NCI-H1930 (cell line): ENCODE measurements around the gene ABCA2.
"Not testable (repeated sequence)": the region's sequence is repeated elsewhere in the genome, so short reads cannot be mapped to it uniquely, and the experiment has no call there.

Experiments used
- DNase-seq, 2 experiments: peaks; one replicate each; lab custom pipeline; 2025; lab: John Stamatoyannopoulos, UW

Gene ABCA2

DNA sequence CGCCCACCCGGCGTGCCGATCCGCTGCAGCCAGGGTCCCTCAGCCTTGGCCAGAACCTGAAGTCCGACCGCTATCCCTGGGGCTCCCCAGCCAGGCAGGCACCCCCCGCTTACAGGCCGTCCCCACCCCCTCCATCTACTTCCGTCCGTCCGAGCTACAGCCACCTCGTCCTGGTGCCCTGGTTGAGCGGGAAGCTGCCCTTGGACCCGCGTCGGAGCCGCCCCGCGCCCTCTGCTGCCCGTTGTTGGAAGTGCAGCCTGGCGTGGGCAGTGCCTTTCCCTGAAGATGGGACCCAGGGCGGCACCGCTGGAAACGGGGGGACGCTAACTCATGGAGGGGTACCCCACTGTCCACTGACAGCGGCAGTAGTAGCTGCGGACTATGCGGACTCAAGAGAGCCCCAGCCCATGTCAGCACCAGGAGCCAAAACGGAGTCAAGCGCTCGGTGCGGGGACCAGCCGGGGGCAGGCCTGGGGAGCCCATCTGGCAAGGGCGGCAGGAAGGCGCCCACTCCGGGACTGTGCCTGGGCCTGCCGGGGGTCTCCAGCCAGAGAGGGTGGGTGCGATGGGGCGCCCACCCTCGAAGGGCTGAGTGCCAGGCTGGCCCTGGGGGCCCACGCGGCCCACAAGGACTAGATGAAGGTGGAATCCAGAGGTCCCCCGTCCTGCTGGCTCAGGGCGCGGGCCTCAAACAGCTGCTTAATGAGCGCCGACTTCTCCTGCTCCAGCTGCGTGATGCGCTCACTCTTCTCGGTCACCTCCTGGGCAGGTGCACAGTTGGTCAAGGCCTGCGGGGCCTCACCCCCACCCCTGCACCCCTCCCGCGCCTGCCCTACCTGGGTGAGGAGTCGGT is 36.2 kb upstream of the ABCA2 start:
- DNase-seq = peak in 1 of 2 experiments; percentile 26

- no peak for DNase-seq
These were observed 35.4 kb upstream of the ABCA2 start for GRCh38 chr9:137063311-137064026.

DNA sequence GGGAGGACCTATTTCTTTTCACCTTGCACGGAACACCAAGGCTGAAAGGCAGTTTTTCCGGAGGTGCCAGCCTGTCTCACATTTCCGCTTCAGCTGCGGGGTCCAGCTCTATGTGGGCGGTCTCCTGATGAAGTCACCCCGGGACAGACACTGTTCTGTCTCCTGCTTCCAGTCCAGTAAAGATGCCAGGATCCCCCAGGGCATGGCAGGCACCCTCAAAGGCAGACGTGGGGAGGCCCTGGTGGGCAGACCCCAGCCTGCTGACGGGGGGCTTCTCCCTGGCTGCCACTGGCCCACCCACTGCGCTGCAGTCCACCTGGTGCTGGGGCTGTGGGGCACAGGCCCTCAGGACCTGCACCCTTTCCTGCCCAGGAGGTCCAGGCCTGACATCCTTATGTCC is 34.8 kb upstream of the ABCA2 start:
- DNase-seq = not testable (repeated sequence)

DNA sequence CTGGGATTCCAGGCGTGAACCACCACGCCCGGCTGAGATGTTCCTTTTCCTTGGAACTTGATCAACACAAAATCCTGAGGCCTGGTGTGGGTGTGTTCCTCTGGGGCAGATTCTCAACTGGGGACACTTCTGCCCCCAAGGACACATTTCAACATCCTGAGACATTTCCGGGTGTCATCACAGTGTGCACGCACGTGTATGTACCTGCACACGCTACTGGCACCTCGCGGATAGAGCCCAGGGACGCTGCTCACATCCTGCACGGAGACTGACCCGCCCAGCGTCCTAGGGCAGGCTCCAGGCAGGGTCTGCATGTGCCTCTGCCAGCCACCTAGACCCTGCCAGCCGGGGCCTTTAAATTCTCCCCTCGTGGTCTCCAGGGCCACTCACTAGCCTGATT is 34.3 kb upstream of the ABCA2 start:
- DNase-seq = no peak

DNA sequence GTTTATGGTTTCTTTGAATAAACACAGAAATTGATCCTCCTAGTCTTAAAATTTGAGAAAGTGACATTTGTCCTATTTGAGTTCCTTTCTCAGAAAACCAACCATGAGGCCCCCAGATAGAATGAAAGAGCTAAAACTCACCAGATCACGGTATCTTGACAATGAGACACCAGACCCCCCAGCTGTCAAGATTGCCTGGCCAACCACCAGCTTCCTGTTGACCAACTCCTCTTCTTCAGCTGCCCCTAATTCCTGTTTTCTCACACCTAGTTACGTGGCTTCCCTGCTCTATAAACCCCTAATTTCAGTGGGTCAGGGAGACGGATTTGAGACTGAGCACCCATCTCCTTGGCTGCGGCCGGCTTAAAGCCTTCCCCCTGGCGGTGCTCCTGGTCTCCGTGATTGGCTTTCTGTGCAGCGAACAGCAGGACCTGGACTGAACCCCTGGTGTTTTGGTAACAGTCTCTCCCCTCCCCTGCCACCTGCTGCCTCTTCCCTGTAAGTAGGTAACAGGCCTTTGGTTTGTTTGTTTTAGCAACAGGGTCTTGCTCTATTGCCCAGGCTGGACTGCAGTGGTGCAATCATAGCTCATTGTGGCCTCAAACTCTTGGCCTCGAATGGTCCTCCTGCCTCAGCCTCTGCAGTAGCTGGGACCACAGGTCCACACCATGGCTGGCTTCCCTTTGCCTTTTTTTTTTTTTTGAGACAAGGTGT is 30.6 kb upstream of the ABCA2 start:
- no peak for DNase-seq

GRCh38 chr9:137057545-137057944 is 29.5 kb upstream of the ABCA2 start:
- DNase-seq = no peak

DNA sequence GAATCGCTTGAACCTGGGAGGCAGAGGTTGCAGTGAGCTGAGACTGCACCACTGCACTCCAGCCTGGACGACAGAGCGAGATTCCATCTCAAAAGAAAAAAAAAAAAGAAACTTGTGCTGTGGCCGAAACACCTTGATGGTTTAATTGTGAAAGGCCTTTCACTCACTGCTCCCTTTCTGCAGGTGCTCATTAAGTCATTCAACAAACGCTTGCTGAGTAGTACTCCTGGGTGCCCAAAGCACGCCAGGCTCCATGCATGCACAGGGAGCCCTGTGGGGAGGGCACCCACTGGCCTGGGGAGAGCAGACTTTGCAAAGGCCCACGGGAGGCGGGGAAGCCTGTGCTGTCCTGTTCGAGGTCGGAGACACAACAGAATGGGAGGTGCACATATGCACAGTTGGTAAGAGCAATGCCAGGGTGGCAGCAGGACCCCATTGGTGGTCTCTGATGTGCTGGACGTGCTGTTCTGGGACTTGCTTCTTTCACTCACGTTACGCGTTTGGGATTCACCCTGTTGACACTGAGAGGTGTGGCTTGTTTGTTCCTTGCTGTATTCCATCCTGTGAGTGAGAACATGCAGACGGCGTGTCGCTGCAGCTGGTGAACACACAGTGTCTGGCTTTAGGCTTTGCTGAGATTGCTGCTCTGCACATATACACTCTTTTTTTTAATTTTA is 28.8 kb upstream of the ABCA2 start:
- no peak for DNase-seq

- no peak for DNase-seq
These were observed 27.6 kb upstream of the ABCA2 start for GRCh38 chr9:137055385-137056364.

DNA sequence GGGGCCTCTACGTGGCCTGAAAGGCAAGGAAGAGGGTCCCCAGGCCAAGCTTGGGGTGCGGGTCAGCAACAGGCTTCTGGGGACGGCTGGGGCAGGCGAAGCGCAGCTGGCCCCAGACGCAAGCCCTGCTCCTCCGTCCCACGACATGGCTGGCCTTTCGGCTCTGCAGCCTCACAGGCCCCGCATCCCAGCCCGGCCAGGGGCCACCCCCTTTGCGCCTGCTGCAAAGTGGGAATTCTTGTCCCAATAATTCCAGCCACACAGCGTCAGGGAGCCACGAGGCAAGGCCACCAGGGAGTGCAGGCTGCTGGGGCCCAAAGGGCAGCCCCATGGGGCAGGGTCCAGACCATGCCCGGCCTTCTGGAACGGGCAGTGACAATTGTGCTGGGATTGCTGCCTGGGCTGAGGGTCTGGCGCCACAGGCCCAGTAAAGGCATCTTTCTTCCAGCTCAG is 26.9 kb upstream of the ABCA2 start:
- no peak for DNase-seq

DNA sequence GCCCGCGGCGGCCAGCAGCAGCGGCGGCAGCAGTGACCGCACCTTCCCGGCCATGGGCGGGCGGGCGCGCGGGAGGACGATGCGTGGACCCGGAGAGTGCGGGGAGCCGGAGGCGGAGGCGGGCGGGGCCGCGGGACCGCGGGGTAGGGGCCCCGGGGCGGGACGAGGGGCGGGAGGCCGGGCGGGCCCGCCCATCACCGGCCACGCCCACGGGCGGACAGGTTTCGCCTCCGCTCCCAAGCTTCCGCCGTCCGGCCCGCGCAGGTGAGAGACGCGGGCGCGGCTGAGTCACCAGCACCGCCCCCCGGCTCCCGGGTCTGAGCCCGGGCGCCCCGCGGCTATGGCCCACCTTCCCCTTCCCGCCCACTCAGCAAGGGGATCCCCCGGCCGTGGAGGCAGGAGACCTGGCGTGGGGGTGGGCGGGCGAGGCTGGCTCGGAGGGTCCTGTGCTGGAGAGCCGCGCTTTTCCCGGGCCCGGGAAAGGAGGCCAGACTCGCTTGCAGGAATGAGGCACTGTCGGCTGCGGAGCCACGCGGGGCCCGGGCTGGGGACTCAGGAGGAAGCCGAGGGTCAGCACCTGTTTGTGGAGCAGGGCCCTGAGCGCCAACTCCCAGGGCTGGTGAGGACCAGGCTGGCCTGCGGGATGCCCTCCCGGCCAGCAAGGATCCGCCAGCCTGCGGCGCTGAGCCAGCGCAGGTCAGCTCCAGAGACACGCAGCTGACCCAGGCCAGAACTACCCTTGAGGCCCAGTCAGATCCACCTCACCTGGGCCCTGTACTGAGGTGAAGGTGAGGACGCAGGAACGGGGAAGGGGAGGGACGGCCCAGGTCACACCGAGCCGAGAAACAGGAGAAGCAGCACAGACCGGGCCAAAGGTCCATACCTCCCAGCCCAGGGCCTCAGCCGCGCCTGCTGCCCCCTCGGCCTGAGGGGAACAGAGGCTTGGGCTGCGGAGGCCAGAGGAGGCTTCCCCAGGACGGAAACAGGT is 26.2 kb upstream of the ABCA2 start, which contains the start of gene ENTPD2:
ENTPD2 (minus strand) TSS at position 118 of the 988 bp plus-strand sequence; CDS start at position 54, 64 bp downstream.
- peak in 1 of 2 experiments; percentile 9 for DNase-seq

GRCh38 chr9:137052998-137053943 is 25.2 kb upstream of the ABCA2 start:
- no peak for DNase-seq

DNA sequence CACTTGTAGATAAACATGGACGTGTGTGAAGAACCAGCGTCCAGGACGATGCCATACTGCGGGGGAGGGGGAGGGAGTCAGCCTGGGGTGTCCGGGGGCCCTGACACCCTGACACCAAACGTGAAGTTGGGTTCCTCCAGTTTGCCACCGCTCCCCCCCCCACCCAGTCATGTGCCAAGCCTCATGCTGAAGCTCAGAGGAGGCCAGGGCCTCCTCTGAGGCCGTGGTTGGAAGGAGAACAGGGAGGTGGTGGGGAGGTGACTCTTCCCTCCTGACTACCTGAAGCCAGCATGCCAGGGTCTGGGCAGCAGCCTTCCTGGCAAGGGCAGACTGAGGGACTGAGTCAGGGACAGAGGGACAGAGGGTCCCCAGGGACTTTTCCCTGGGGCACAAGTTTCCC is 24.3 kb upstream of the ABCA2 start:
- no peak for DNase-seq

DNA sequence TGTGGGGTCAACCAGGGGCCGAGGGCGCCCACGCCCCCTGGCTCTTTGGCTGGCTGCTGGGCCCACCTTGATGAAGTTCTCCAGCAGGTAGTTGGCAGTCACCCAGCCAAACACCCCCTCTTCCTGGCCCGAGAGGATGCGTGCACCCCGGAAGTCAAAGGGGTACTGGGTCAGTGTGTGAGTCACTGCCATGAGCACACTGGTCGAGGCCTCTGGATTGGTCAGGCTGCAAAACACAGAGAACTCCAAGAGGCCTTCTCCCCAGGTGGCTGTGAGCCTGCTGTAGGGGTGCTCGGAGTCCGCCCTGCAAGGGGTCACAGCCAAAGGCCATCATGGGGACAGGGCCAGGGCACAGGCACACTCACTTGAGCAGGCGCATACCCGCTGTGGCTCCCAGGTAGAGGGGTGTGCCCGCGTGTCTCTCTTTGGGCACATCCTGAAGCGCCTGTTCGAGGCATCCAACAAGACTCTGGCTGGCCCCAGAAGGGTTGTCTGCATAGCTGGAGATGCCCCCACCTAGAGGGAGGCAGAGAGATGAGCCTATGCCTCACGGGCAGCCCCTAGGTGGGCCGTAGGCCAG is 23.2 kb upstream of the ABCA2 start:
- no peak for DNase-seq

DNA sequence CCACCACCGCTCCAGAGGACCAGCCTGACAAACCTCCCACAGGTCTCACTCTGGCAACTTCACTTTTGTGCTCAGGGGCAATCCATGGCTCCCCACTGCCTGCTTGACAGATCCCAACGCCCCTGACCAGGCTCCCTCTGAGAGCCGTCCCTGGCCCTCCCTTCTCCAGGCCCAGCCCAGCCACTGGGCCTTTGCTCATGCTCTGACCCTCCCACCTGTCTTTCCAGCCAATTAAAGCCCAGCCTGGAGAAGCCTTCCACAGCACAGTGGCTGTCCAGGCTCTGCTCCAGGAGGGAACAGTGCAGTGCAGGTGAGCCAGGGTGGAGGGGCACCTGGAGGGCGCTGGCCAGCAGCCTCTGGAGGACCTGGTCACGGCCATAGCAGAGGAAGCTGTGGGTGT is 22.5 kb upstream of the ABCA2 start:
- DNase-seq = no peak

DNA sequence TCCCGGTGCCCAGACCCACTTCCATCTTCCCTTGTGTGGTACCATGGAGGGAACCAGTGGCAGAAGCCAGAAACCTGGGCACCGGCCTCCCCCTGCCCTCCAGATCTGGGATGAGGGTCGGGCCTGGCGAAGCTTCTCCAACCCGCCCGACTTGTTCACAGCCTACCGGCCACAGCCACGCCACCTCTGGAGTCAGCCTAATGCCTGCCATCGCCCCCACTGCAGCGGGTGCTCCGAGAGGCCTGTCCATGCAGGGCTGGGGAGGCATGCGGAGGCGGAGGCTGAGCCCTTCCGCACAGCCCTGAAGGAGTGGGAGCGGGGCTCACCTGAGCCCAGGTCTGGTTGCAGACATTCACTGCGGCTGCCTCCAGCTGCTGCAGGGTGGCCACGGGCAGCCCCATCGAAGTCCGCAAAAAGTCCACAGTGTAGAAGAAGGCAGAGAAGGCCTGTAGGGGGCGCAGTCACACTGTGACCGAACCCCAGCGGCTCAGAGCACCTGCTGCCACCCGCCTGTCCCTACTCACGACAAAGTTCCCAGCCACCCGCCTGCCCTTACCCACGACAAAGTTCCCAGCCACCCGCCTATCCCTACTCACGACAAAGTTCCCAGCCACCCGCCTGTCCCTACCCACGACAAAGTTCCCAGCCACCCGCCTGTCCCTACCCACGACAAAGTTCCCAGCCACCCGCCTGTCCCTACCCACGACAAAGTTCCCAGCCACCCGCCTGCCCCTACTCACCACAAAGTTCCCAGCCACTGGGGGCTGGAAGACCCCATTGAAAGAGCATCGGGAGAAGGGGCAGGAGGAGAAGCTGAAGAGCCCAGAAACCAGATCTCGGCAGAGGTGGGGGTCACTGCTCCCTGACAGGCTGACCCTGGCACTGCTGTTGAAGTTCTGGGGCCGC is 21.8 kb upstream of the ABCA2 start:
- peak; percentile 26 to 67 for DNase-seq

GRCh38 chr9:137048655-137049543 is 20.9 kb upstream of the ABCA2 start:
- no peak for DNase-seq
